ENCODE measurements around the gene MAPK1. TPM values are rescaled to one million over a fixed set of nuclear protein-coding genes. Genes with fewer than 3 reads are reported as not detected.

The MAPK1 gene
- total RNA-seq, 1 experiment from 2014 or later, result 122 TPM

GRCh38 chr22:21712751-21713427 is 154.6 kb downstream of the MAPK1 start:
- BruUV-seq (replicated peaks), result no TSS peak
- ChIA-PET POLR2A (no interaction called here), CTCF (no interaction called here)
- no peak overlapping the region for H3K27ac ChIP-seq (ENCODE audit: low read length)
- H3K27me3 ChIP-seq (ENCODE audit: control insufficient read depth, insufficient read depth, low read length), result no peaks in the 10 kb centered on the region
- intact Hi-C loops (cut with micrococcal nuclease; ENCODE audit: unreplicated experiment), result loop anchor here (5.0 kb wide), 1 partner anchor 224 kb away; no protein-coding TSS in a partner anchor
- in situ Hi-C loops (cut with HindIII; ENCODE audit: low pct_unique_long_range_greater_than_20kb, low sequenced_read_pairs), result no loop called here
- DNase-seq (ENCODE audit: low read depth, low spot score), result peak; percentile 51
- peak overlapping the region in 1 of 2 experiments; percentile 12; a peak in 1 of 4 replicates for H3K4me3 ChIP-seq (ENCODE audit: low read depth in 2 of 2, low read length in 2 of 2)
- peak; percentile 93 for ATAC-seq
- no peak for TF ChIP-seq POLR2AphosphoS5 (IDR thresholded peaks at IDR 0.05; ENCODE audit: low read depth, low read length)
- TF ChIP-seq, protein P1, sequence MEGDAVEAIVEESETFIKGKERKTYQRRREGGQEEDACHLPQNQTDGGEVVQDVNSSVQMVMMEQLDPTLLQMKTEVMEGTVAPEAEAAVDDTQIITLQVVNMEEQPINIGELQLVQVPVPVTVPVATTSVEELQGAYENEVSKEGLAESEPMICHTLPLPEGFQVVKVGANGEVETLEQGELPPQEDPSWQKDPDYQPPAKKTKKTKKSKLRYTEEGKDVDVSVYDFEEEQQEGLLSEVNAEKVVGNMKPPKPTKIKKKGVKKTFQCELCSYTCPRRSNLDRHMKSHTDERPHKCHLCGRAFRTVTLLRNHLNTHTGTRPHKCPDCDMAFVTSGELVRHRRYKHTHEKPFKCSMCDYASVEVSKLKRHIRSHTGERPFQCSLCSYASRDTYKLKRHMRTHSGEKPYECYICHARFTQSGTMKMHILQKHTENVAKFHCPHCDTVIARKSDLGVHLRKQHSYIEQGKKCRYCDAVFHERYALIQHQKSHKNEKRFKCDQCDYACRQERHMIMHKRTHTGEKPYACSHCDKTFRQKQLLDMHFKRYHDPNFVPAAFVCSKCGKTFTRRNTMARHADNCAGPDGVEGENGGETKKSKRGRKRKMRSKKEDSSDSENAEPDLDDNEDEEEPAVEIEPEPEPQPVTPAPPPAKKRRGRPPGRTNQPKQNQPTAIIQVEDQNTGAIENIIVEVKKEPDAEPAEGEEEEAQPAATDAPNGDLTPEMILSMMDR (IDR thresholded peaks at IDR 0.05), result peak; percentile 83
- no peaks in the 10 kb centered on the region for H3K36me3 ChIP-seq (ENCODE audit: control insufficient read depth, insufficient read depth, low read length)
- H3K4me1 ChIP-seq (ENCODE audit: control insufficient read depth, insufficient read depth, low read length), result no peaks in the 10 kb centered on the region
- H3K9me3 ChIP-seq (ENCODE audit: control insufficient read depth, insufficient read depth, low read depth, low read length), result no peaks in the 10 kb centered on the region

DNA sequence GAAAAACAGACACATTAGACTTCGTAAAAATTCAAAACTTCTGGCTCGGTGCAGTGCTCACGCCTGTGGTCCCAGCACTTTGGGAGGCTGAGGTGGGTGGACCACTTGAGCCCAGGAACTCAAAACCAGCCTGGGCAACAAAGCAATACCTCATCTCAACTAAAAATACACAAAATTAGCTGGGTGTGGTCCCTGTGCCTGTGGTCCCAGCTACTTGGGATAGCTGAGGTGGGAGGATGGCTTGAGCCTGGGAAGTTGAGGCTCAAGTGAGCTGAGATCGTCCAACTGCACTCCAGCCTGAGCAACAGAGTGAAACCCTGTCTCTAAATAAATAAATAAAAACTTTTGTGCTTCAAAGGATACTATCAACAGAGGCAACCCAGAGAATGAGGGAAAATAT is 155.6 kb downstream of the MAPK1 start:
- ChIA-PET POLR2A (no interaction called here), CTCF (no interaction called here)
- BruUV-seq (replicated peaks), result no TSS peak
- no peak for ATAC-seq
- no peak for TF ChIP-seq TCF7L2 (IDR thresholded peaks at IDR 0.05; ENCODE audit: low read depth, low read length)
- TF ChIP-seq POLR2AphosphoS5 (IDR thresholded peaks at IDR 0.05; ENCODE audit: low read depth, low read length), result no peak
- no peak for TF ChIP-seq REST (IDR thresholded peaks at IDR 0.05; ENCODE audit: insufficient read depth in 1 of 2, low read depth in 2 of 2, low read length in 1 of 2)
- TF ChIP-seq, protein P1 (IDR thresholded peaks at IDR 0.05), result no peak
- TF ChIP-seq SIN3A (IDR thresholded peaks at IDR 0.05; ENCODE audit: borderline replicate concordance, insufficient read depth, low read depth, low read length), result no peak
- intact Hi-C loops (cut with micrococcal nuclease; ENCODE audit: unreplicated experiment) (loop anchor here (5.0 kb wide), 1 partner anchor 225 kb away; no protein-coding TSS in a partner anchor), in situ Hi-C loops (cut with HindIII; ENCODE audit: low pct_unique_long_range_greater_than_20kb, low sequenced_read_pairs) (no loop called here)
- Histone ChIP-seq H3K36me3 (ENCODE audit: control insufficient read depth, insufficient read depth, low read length) (no peaks in the 10 kb centered on the region), H3K9me3 (ENCODE audit: control insufficient read depth, insufficient read depth, low read depth, low read length) (no peaks in the 10 kb centered on the region), H3K27ac (ENCODE audit: low read length) (no peak overlapping the region), H3K4me1 (ENCODE audit: control insufficient read depth, insufficient read depth, low read length) (no peaks in the 10 kb centered on the region), H3K27me3 (ENCODE audit: control insufficient read depth, insufficient read depth, low read length) (no peaks in the 10 kb centered on the region), H3K4me3 (ENCODE audit: low read depth in 2 of 2, low read length in 2 of 2) (no peak overlapping the region)
- no peak for DNase-seq (ENCODE audit: low read depth, low spot score)
